ENCODE data around the gene SMCHD1. TPM values are rescaled to one million over a fixed set of nuclear protein-coding genes. Genes with fewer than 3 reads are reported as not detected.

SMCHD1 gene
- total RNA-seq, 4 donors from 2014 or later: 58.4 to 270 (median 98.6) TPM

DNA sequence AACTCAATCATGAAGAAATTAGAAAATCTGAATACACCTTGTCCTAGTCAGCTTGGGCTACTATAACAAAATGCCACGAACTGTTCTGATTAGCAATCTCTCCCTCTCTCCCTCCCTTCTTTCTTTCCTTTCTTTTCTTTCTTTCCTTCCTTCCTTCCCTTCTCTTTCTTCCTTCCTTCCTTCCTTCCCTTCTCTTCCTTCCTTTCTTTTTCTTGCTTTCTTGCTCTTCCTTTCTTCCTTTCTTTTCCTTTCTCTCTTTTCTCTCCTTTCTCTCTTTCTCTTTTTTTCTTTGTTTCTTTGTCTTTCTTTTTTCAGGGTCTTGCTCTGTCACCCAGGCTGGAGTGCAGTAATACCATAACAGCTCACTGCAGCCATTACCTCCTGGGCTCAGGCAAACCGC, 167.7 kb downstream of the SMCHD1 start:
- no peaks in the 10 kb centered on the region for H3K27me3 ChIP-seq
- peaks cover 0 to 5% of the 10 kb centered on the region in 2 donors for H3K4me1 ChIP-seq
- no peak for TF ChIP-seq POLR2A (IDR thresholded peaks at IDR 0.05)
- TF ChIP-seq, protein P1, sequence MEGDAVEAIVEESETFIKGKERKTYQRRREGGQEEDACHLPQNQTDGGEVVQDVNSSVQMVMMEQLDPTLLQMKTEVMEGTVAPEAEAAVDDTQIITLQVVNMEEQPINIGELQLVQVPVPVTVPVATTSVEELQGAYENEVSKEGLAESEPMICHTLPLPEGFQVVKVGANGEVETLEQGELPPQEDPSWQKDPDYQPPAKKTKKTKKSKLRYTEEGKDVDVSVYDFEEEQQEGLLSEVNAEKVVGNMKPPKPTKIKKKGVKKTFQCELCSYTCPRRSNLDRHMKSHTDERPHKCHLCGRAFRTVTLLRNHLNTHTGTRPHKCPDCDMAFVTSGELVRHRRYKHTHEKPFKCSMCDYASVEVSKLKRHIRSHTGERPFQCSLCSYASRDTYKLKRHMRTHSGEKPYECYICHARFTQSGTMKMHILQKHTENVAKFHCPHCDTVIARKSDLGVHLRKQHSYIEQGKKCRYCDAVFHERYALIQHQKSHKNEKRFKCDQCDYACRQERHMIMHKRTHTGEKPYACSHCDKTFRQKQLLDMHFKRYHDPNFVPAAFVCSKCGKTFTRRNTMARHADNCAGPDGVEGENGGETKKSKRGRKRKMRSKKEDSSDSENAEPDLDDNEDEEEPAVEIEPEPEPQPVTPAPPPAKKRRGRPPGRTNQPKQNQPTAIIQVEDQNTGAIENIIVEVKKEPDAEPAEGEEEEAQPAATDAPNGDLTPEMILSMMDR (IDR thresholded peaks at IDR 0.05): no peak
- H3K27ac ChIP-seq: no peak overlapping the region
- intact Hi-C loops (cut with DNase I; ENCODE audit: low total_unique reads): no loop called here
- no peak for DNase-seq
- H3K4me3 ChIP-seq: no peak overlapping the region
- no peaks in the 10 kb centered on the region for H3K36me3 ChIP-seq
- peaks cover 0 to 4% of the 10 kb centered on the region in 2 donors for H3K9me3 ChIP-seq

DNA sequence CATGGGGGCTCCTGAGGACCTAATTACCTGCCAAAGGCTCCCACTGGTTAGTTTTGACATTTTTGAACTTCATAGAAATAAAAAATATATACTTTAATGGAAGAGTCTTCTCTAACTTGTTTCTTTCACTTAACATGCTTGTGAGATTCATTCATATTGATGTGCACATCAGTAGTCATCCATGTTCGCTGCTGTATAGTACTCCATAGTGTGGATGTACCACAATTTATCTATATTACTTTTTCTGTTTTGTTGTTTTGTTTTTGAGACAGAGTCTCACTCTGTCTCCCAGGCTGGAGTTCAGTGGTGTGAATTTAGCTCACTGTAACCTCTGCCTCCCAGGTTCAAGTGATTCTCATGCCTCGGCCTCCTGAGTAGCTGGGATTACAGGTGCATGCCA, 168.4 kb downstream of the SMCHD1 start:
- H3K9me3 ChIP-seq: no peaks in the 10 kb centered on the region
- intact Hi-C loops (cut with DNase I; ENCODE audit: low total_unique reads): no loop called here
- TF ChIP-seq, protein P1 (IDR thresholded peaks at IDR 0.05): no peak
- no peak for TF ChIP-seq POLR2A (IDR thresholded peaks at IDR 0.05)
- DNase-seq: no peak
- H3K4me1 ChIP-seq: peaks cover 0 to 5% of the 10 kb centered on the region in 2 donors
- H3K4me3 ChIP-seq: no peak overlapping the region
- no peak overlapping the region for H3K27ac ChIP-seq
- H3K36me3 ChIP-seq: no peaks in the 10 kb centered on the region
- H3K27me3 ChIP-seq: no peaks in the 10 kb centered on the region

DNA sequence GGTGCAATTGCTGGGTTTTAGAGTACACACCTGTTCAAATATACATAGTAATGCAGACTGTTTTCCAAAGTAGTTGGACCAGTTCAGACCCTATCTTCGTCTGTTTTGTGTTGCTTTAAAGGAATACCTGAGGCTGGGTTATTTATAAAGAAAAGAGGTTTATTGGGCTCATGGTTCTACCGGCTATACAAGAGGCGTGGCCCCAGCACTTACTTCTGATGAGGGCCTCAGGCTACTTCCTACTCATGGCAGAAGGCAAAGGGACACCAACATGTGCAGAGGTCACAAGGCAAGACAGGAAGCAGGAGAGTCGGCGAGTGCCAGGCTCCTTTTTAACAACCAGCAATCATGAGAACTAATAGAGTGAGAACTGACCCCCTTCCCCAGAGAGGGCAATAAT, 169.3 kb downstream of the SMCHD1 start:
- intact Hi-C loops (cut with DNase I; ENCODE audit: low total_unique reads): no loop called here
- H3K27me3 ChIP-seq: no peaks in the 10 kb centered on the region
- no peaks in the 10 kb centered on the region for H3K36me3 ChIP-seq
- no peaks in the 10 kb centered on the region for H3K9me3 ChIP-seq
- H3K4me3 ChIP-seq: no peak overlapping the region
- TF ChIP-seq POLR2A (IDR thresholded peaks at IDR 0.05): no peak
- TF ChIP-seq, protein P1 (IDR thresholded peaks at IDR 0.05): no peak
- no peak overlapping the region for H3K27ac ChIP-seq
- no peak for DNase-seq
- H3K4me1 ChIP-seq: peaks cover 0 to 5% of the 10 kb centered on the region in 2 donors

DNA sequence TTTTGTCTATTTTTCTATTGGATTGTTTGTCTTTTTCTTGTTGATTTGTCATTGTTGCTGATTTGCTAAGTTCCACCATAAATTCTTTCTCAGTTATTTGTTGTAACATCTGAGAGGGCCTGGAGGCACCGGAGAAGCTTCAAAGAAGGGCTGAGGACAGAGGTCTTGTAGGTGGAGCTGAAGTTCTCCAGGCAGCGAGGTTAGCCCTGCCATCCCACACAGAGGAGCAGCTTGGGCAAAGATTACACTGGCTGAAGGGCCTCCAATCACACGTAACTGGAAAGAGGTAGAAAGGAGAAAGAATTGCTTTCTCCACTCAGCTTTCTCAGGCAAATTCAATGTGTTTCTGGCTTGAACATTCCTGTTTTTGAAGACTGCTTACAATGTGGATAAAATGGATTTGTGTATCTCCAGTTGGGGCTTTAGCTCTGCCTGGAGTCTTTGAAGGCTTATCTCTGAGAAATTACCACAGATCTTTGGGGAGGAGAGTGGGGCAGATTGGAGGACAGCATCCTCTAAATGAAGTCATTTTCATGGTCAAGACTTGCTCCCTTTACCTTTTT, 170.2 kb downstream of the SMCHD1 start:
- no peaks in the 10 kb centered on the region for H3K27me3 ChIP-seq
- H3K4me3 ChIP-seq: no peak overlapping the region
- DNase-seq: no peak

DNA sequence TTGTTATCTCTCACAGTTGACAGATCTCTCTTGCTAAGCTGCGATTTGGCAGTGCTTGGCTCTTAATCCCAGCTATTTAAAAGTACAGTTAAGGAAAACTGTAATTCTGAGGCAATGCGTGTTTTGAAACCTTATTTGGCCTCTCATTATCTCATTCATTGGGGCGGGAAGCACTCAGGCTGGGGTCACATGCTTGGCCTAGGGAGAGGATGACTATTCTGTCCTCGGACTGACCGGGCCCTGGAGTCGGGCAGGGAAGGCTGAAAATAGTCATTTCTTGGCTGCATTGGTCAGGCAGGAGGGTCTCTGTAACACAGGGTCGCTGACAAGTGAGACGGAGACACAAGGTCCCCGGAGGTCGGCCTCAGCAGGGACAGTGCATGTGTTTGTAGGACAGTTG, 171.1 kb downstream of the SMCHD1 start:
- Histone ChIP-seq H3K4me1 (peaks cover 0 to 5% of the 10 kb centered on the region in 2 donors), H3K27ac (peak overlapping the region; percentile 77 to 78), H3K36me3 (no peaks in the 10 kb centered on the region), H3K4me3 (no peak overlapping the region), H3K27me3 (no peaks in the 10 kb centered on the region), H3K9me3 (no peaks in the 10 kb centered on the region)
- TF ChIP-seq, protein P1 (IDR thresholded peaks at IDR 0.05): no peak
- TF ChIP-seq POLR2A (IDR thresholded peaks at IDR 0.05): no peak
- intact Hi-C loops (cut with DNase I; ENCODE audit: low total_unique reads): no loop called here
- peak; percentile 58 to 59 for DNase-seq

More for the DNA sequence above, 170.2 kb downstream of the SMCHD1 start:
- TF ChIP-seq POLR2A (IDR thresholded peaks at IDR 0.05): no peak
- TF ChIP-seq, protein P1 (IDR thresholded peaks at IDR 0.05): no peak
- Histone ChIP-seq H3K36me3 (no peaks in the 10 kb centered on the region), H3K27ac (peak overlapping the region in 1 of 2 donors; percentile 77), H3K9me3 (no peaks in the 10 kb centered on the region), H3K4me1 (peaks cover 0 to 5% of the 10 kb centered on the region in 2 donors)
- intact Hi-C loops (cut with DNase I; ENCODE audit: low total_unique reads): no loop called here

Data from uterus (tissue), 4 donors.